ENCODE measurements around the gene DMD.

DNA sequence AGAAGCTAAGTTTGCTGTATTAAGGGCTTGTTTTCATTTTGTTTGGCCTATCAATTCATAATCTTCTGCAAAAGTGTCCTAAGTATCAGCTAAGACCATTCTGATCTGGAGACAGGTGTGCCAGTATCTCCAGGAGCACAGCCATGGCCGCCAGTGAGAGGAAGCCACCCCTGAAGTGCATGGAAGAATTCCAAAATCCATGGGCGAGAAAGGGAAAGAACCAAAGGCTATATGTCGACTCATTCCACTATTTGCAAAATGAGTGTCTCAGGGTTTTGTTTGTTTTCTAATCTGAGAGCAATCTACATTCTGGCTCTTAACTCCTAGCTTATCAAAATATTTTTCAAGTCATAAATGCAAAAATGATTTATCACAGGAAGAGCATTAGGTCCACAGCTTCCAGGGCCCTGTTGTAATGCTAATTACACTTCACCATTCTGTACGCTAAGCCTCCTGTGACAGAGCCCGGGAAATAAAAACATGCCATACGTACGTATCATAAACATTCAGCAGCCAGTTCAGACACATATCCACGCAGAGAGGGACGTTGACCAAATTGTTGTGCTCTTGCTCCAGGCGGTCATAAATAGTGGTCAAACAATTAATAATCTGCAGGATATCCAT, 2002.2 kb downstream of the DMD start:
- TF ChIP-seq EZH2phosphoT487 (IDR thresholded peaks at IDR 0.05; ENCODE audit: insufficient read depth, low read depth): no peak
- no peak for TF ChIP-seq EZH2 (IDR thresholded peaks at IDR 0.05; ENCODE audit: insufficient read depth, poor library complexity, severe bottlenecking)

Measured in GM23248 (cell line).